ENCODE results near the gene ATXN7L3. TPM values are rescaled to one million over a fixed set of nuclear protein-coding genes. Genes with fewer than 3 reads are reported as not detected.
A peak's percentile ranks its signal among the peaks of the same experiment; 100 is the strongest.

The ATXN7L3 gene
- total RNA-seq, 1 experiment from 2014 or later: 59.3 TPM

DNA sequence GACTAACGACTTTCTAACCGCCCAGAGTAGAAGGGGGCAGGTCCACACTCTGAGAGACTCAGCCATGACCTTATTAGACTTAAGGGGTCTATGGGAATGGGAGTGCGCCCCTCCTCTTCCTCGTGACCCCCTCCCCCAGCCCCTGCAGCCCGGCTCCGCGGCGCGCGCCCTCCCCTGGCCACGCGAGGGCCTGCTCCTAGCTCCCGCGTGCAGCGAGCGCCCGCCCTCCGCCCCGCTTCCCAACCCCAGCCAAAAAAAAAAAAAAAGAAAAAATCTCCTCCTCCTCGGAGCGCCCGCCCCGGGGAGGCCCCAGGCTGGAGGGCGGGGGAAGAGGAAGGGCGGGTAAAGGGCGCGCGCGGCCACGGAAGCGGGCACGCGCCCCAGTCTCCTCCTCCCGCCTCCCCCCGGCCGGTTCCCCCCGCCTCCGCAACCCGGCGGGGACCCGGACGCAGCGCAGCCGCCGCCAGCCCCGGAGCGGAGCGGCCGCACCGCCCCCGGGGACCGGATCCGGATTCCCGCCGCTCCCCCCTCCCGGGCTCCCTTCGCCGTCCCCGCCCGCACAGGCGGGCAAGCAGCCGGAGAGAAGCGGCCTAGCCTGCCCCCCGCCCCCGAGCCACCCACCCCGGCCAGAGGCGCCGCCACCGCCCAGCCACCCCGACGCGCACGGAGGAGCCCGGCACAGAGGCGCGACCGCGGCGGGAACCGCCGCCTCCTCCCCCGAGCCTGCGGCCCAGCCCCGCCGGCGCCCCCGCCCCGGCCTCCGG lies 18.8 kb upstream of the ATXN7L3 start:
- Histone ChIP-seq H3K27me3 (ENCODE audit: insufficient read depth, low read depth) (no peaks in the 10 kb centered on the region), H3K4me2 (peak overlapping the region; percentile 85), H3K9me3 (ENCODE audit: insufficient read depth, low read depth) (no peaks in the 10 kb centered on the region), H3K9me2 (ENCODE audit: insufficient read depth) (no peaks in the 10 kb centered on the region), H3K4me3 (peak overlapping the region; percentile 97), H3K4me1 (replicated peaks; ENCODE audit: insufficient read depth) (peaks cover 22% of the 10 kb centered on the region), H3K36me3 (ENCODE audit: low read depth) (peaks cover 22% of the 10 kb centered on the region), H4K20me1 (ENCODE audit: insufficient read depth) (no peaks in the 10 kb centered on the region), H2AFZ (peak overlapping the region; percentile 71; the same call in 1 of the 2 replicates), H3K79me2 (ENCODE audit: low read depth) (peaks cover 29% of the 10 kb centered on the region), H3F3A (ENCODE audit: insufficient read depth, low read depth) (peaks cover 34% of the 10 kb centered on the region; the same call in 1 of the 2 replicates), H3K27ac (0 out of 2 replicates have a peak overlapping the region, but pooled peaks have one; percentile 3)
- POLR2A ChIA-PET (ENCODE audit: unreplicated experiment): interaction anchor here (0.6 kb wide), 2 partner anchors 77 to 493 kb away, joined by 4 to 9 read pairs; partner anchors contain the start of gene HROB
- intact Hi-C loops (cut with micrococcal nuclease; ENCODE audit: unreplicated experiment): loop anchor here (1.0 kb wide), 2 partner anchors 18 to 107 kb away; no protein-coding TSS in a partner anchor
- no TSS peak for BruUV-seq (replicated peaks)
- no peak for TF ChIP-seq EZH2 (IDR thresholded peaks at IDR 0.05; ENCODE audit: low read depth)
- TF ChIP-seq, protein P1, sequence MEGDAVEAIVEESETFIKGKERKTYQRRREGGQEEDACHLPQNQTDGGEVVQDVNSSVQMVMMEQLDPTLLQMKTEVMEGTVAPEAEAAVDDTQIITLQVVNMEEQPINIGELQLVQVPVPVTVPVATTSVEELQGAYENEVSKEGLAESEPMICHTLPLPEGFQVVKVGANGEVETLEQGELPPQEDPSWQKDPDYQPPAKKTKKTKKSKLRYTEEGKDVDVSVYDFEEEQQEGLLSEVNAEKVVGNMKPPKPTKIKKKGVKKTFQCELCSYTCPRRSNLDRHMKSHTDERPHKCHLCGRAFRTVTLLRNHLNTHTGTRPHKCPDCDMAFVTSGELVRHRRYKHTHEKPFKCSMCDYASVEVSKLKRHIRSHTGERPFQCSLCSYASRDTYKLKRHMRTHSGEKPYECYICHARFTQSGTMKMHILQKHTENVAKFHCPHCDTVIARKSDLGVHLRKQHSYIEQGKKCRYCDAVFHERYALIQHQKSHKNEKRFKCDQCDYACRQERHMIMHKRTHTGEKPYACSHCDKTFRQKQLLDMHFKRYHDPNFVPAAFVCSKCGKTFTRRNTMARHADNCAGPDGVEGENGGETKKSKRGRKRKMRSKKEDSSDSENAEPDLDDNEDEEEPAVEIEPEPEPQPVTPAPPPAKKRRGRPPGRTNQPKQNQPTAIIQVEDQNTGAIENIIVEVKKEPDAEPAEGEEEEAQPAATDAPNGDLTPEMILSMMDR (conservative IDR thresholded peaks at IDR 0.05): peak; percentile 62
- CTCF ChIA-PET: interaction anchor here (0.6 kb wide), 6 partner anchors 9 to 126 kb away, joined by 3 to 7 read pairs (median 4); partner anchors contain the start of gene TMUB2
- peak; percentile 74 to 87 for DNase-seq

DNA sequence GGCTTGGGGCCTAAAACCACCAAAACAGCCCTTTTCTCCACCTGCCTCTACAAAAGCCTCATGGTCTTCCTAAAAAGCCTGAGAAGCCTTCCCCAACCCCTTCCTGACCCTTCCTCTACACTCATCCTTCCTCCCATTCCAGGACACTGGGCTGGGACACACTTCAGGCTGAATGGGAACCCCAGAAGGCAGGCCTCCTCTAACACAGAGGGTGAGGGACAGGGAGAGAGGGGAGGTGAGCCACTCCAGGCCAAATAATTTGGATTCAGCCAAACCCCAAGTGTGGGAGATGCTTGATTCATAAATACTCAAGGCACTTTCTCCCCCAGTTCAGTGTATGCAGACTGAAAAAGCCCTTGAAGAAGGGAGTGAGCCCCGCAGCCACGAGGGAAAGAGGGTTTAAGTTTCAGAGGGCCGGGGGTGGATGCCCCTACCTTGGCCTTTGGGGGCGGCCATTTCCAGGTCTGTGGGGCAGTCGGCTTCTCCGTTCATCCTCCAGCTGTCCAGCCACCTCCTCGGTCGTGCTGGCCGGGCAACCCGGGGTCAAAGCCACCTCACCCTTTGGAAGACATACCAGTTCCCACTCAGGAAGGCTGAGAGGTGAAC lies 18.2 kb upstream of the ATXN7L3 start:
- peak overlapping the region; percentile 85 for H3K4me2 ChIP-seq
- no peaks in the 10 kb centered on the region for H3K27me3 ChIP-seq (ENCODE audit: insufficient read depth, low read depth)
- no TSS peak for BruUV-seq (replicated peaks)
- no peaks in the 10 kb centered on the region for H3K9me2 ChIP-seq (ENCODE audit: insufficient read depth)
- peaks cover 16% of the 10 kb centered on the region for H3K4me1 ChIP-seq (replicated peaks; ENCODE audit: insufficient read depth)
- peaks cover 22% of the 10 kb centered on the region for H3K36me3 ChIP-seq (ENCODE audit: low read depth)
- POLR2A ChIA-PET (ENCODE audit: unreplicated experiment): interaction anchor here (0.6 kb wide), 1 partner anchor 76 kb away, joined by 9 read pairs; the partner anchor contains the start of gene HROB
- intact Hi-C loops (cut with micrococcal nuclease; ENCODE audit: unreplicated experiment): loop anchor here (1.0 kb wide), 2 partner anchors 18 to 107 kb away; no protein-coding TSS in a partner anchor
- CTCF ChIA-PET: interaction anchor here (0.6 kb wide), 2 partner anchors 39 to 62 kb away, joined by 3 read pairs; no protein-coding TSS in a partner anchor
- H3K79me2 ChIP-seq (ENCODE audit: low read depth): peaks cover 29% of the 10 kb centered on the region
- no peaks in the 10 kb centered on the region for H4K20me1 ChIP-seq (ENCODE audit: insufficient read depth)
- peaks cover 27% of the 10 kb centered on the region; the same call in 1 of the 2 replicates for H3F3A ChIP-seq (ENCODE audit: insufficient read depth, low read depth)
- H3K9me3 ChIP-seq (ENCODE audit: insufficient read depth, low read depth): no peaks in the 10 kb centered on the region
- H3K4me3 ChIP-seq: peak overlapping the region; percentile 97
- H2AFZ ChIP-seq: peak overlapping the region; percentile 71; the same call in 1 of the 2 replicates
- no peak for TF ChIP-seq EZH2 (IDR thresholded peaks at IDR 0.05; ENCODE audit: low read depth)
- TF ChIP-seq, protein P1 (conservative IDR thresholded peaks at IDR 0.05): no peak
- 0 out of 2 replicates have a peak overlapping the region, but pooled peaks have one; percentile 3 for H3K27ac ChIP-seq
- DNase-seq: no peak

DNA sequence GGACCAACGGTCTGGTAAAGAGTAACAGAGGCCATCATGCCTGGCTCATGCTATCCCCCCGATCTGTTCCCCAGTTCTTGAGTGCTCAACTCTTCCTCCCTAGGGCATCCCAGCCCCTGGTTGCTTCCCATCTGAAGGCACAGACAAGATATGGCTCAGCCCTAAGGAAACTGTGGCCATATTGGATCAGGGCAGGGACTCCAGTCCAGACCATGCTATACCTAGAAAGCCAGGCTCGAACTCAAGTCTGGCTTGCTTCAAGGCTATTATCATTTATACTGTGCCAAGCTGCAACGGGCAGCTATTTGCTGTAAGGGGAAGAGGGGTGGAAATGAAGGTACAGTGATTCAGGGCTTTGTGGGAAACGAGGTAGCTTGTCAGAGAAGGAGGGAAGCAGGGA lies 17.0 kb upstream of the ATXN7L3 start:
- H2AFZ ChIP-seq: no peak overlapping the region
- DNase-seq: no peak
- peak overlapping the region; percentile 85; the same call in 1 of the 2 replicates for H3K4me2 ChIP-seq
- peaks cover 23% of the 10 kb centered on the region for H3K36me3 ChIP-seq (ENCODE audit: low read depth)
- CTCF ChIA-PET: no interaction called here
- H4K20me1 ChIP-seq (ENCODE audit: insufficient read depth): no peaks in the 10 kb centered on the region
- H3K9me2 ChIP-seq (ENCODE audit: insufficient read depth): no peaks in the 10 kb centered on the region
- H3F3A ChIP-seq (ENCODE audit: insufficient read depth, low read depth): peaks cover 17% of the 10 kb centered on the region; the same call in 1 of the 2 replicates
- TF ChIP-seq, protein P1 (conservative IDR thresholded peaks at IDR 0.05): no peak
- TF ChIP-seq EZH2 (IDR thresholded peaks at IDR 0.05; ENCODE audit: low read depth): no peak
- H3K79me2 ChIP-seq (ENCODE audit: low read depth): peaks cover 29% of the 10 kb centered on the region
- no peaks in the 10 kb centered on the region for H3K9me3 ChIP-seq (ENCODE audit: insufficient read depth, low read depth)
- BruUV-seq (replicated peaks): no TSS peak
- no peak overlapping the region for H3K27ac ChIP-seq
- peaks cover 14% of the 10 kb centered on the region for H3K4me1 ChIP-seq (replicated peaks; ENCODE audit: insufficient read depth)
- H3K27me3 ChIP-seq (ENCODE audit: insufficient read depth, low read depth): no peaks in the 10 kb centered on the region
- POLR2A ChIA-PET (ENCODE audit: unreplicated experiment): no interaction called here
- intact Hi-C loops (cut with micrococcal nuclease; ENCODE audit: unreplicated experiment): no loop called here
- no peak overlapping the region for H3K4me3 ChIP-seq

Measured in PC-9 (cell line).